HTR-8/SVneo (cell line): ENCODE results near the gene CRABP1.

Experiments used
- DNase-seq: peaks from one replicate; pipeline ENCODE4 v3.0.0; 2011; ENCODE audit warnings: low spot score, mixed read lengths; ENCODE audit not compliant: insufficient read length
- FAIRE-seq: peaks from 2 replicates; lab custom pipeline; 2011; peaks lifted over from hg19 to GRCh38; lab: Jason Lieb, UNC

The CRABP1 gene

DNA sequence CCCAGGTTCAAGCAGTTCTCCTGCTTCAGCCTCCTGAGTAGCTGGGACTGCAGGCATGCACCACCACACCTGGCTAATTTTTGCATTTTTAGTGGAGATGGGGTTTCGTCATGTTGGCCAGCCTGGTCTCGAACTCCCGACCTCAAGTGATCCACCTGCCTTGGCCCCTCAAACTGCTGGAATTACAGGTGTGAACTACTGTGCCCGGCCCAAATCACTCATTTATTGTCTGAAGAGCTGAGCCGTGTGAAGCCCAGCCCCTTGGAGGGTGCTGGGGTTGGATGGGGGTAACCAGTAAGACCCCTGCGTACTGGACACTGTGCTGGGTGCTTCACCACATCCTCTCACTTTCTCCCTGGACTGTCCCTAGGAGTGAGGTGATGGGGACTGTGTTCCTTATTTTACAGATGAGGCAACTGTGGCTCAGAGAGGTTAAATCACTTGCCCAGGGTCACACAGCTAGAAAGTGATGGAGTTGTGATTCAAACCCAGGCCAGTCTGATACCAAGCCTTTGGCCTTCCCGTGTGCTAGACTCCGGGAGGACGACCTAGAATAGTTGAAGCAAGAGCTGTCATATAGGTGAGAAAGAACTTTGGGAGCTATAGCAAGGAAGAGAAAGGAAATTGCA, 56.1 kb downstream of the CRABP1 start:
- no peak for DNase-seq
- FAIRE-seq = no peak

DNA sequence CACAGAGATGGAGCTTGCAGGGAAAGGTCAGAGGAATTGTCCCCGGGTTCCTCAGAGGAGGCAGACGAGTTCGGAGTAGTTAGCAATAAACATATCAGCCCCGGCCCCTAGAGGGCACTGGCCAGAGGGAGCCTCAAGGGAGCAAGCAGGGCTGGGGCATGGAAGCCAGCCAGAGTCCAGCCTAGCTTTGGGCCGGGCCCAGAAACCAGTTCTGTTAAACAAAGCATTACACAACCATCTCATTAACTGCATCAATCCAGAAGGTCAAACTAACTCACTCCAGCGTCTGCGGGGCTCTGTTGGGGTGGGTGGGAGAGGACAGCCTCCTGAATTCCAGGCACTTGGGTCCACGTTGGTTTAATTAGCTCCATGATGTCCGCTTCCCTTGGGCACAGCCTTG, 56.8 kb downstream of the CRABP1 start:
- no peak for DNase-seq
- FAIRE-seq = no peak

DNA sequence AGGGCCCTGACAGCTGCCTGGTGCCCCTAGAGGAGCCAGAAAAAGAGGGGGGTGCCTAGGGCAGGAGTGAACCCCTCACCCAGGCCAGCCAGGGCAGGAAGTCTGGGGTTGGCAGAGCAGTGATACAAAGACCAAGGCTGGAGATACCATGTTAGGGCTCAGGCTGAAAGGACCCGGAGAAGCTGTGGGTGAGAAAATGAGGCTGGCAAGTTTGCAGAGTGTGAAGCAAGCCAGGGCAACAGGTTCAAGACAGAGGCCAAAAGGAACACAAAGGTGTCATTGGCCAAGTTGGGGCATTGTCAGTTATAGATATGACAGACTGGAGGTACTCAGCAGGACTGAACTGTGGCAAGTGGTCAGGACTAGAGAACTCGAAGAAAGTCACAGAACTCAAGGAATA, 57.2 kb downstream of the CRABP1 start:
- DNase-seq (no peak), FAIRE-seq (no peak)
